ENCODE results near the gene NCEH1.
A peak's percentile ranks its signal among the peaks of the same experiment; 100 is the strongest.
"Not testable (repeated sequence)": the region's sequence is repeated elsewhere in the genome, so short reads cannot be mapped to it uniquely, and the experiment has no call there.

NCEH1 gene

GRCh38 chr3:172710664-172711453 lies at the start of gene NCEH1:
NCEH1 (minus strand) TSS chr3:172711067; CDS start chr3:172710984, 83 bp downstream.
- DNase-seq = peak; percentile 92

GRCh38 chr3:172760416-172760815 lies 49.5 kb upstream of the NCEH1 start:
- not testable (repeated sequence) for DNase-seq

GRCh38 chr3:172753125-172753524 lies 42.3 kb upstream of the NCEH1 start:
- DNase-seq = no peak

GRCh38 chr3:172752651-172753050 lies 41.8 kb upstream of the NCEH1 start:
- DNase-seq = no peak

GRCh38 chr3:172751175-172751704 lies 40.4 kb upstream of the NCEH1 start:
- no peak for DNase-seq

- DNase-seq = peak; percentile 99
These were observed 39.7 kb upstream of the NCEH1 start, which contains the start of gene ECT2 for GRCh38 chr3:172750368-172751174. ECT2 (plus strand) TSS chr3:172750726; CDS start chr3:172754531, 3,805 bp downstream.

GRCh38 chr3:172750069-172750367 lies 39.2 kb upstream of the NCEH1 start:
- DNase-seq = no peak

GRCh38 chr3:172749230-172749965 lies 38.5 kb upstream of the NCEH1 start:
- DNase-seq = peak; percentile 28

- no peak for DNase-seq
These were observed 35.6 kb upstream of the NCEH1 start for GRCh38 chr3:172746475-172746874.

GRCh38 chr3:172739462-172739861 lies 28.6 kb upstream of the NCEH1 start:
- DNase-seq = no peak

- no peak for DNase-seq
These were observed 24.1 kb upstream of the NCEH1 start for GRCh38 chr3:172735014-172735413.

GRCh38 chr3:172726380-172726779 lies 15.5 kb upstream of the NCEH1 start:
- no peak for DNase-seq

- not testable (repeated sequence) for DNase-seq
These were observed 11.7 kb upstream of the NCEH1 start for GRCh38 chr3:172722536-172723040.

GRCh38 chr3:172717493-172718088 lies 6.7 kb upstream of the NCEH1 start:
- no peak for DNase-seq

- DNase-seq = peak; percentile 27
These were observed 5.6 kb upstream of the NCEH1 start for GRCh38 chr3:172716476-172716875.

GRCh38 chr3:172713316-172713715 lies 2.4 kb upstream of the NCEH1 start:
- no peak for DNase-seq

- no peak for DNase-seq
These were observed 558 bp upstream of the NCEH1 start for GRCh38 chr3:172711454-172711795.

GRCh38 chr3:172709774-172710663 lies 848 bp downstream of the NCEH1 start:
- DNase-seq = peak; percentile 40

- no peak for DNase-seq
These were observed 1.7 kb downstream of the NCEH1 start for GRCh38 chr3:172708921-172709773.

- no peak for DNase-seq
These were observed 2.9 kb downstream of the NCEH1 start for GRCh38 chr3:172707967-172708366.
